ENCODE measurements around the gene NDUFAF8. TPM values are rescaled to one million over a fixed set of nuclear protein-coding genes. Genes with fewer than 3 reads are reported as not detected.

The NDUFAF8 gene
- total RNA-seq, 1 donor from 2014 or later = 45.9 TPM

- no peak for DNase-seq (ENCODE audit: low read depth)
- H3K36me3 ChIP-seq (ENCODE audit: control insufficient read depth, insufficient read depth, low read length) = peaks cover 2% of the 10 kb centered on the region
- no peak overlapping the region for H3K4me3 ChIP-seq (ENCODE audit: low read depth, low read length)
- no peak for TF ChIP-seq CTCF (IDR thresholded peaks at IDR 0.05; ENCODE audit: insufficient read depth, low read length, poor library complexity, severe bottlenecking)
- no peaks in the 10 kb centered on the region for H3K27me3 ChIP-seq (ENCODE audit: control insufficient read depth, insufficient read depth, low read length)
Observed at GRCh38 chr17:81282141-81282540, 43.0 kb downstream of the NDUFAF8 start.

GRCh38 chr17:81282876-81283275, 43.8 kb downstream of the NDUFAF8 start:
- Histone ChIP-seq H3K4me3 (ENCODE audit: low read depth, low read length) (no peak overlapping the region), H3K36me3 (ENCODE audit: control insufficient read depth, insufficient read depth, low read length) (no peaks in the 10 kb centered on the region), H3K27me3 (ENCODE audit: control insufficient read depth, insufficient read depth, low read length) (no peaks in the 10 kb centered on the region)
- no peak for DNase-seq (ENCODE audit: low read depth)
- no peak for TF ChIP-seq CTCF (IDR thresholded peaks at IDR 0.05; ENCODE audit: insufficient read depth, low read length, poor library complexity, severe bottlenecking)

GRCh38 chr17:81285179-81285878, 46.2 kb downstream of the NDUFAF8 start:
- Histone ChIP-seq H3K36me3 (ENCODE audit: control insufficient read depth, insufficient read depth, low read length) (no peaks in the 10 kb centered on the region), H3K27me3 (ENCODE audit: control insufficient read depth, insufficient read depth, low read length) (no peaks in the 10 kb centered on the region), H3K4me3 (ENCODE audit: low read depth, low read length) (no peak overlapping the region)
- DNase-seq (ENCODE audit: low read depth) = no peak
- TF ChIP-seq CTCF (IDR thresholded peaks at IDR 0.05; ENCODE audit: insufficient read depth, low read length, poor library complexity, severe bottlenecking) = no peak

GRCh38 chr17:81285894-81286293, 46.8 kb downstream of the NDUFAF8 start:
- Histone ChIP-seq H3K36me3 (ENCODE audit: control insufficient read depth, insufficient read depth, low read length) (no peaks in the 10 kb centered on the region), H3K4me3 (ENCODE audit: low read depth, low read length) (no peak overlapping the region), H3K27me3 (ENCODE audit: control insufficient read depth, insufficient read depth, low read length) (no peaks in the 10 kb centered on the region)
- TF ChIP-seq CTCF (IDR thresholded peaks at IDR 0.05; ENCODE audit: insufficient read depth, low read length, poor library complexity, severe bottlenecking) = no peak
- DNase-seq (ENCODE audit: low read depth) = no peak

GRCh38 chr17:81286491-81287145, 47.5 kb downstream of the NDUFAF8 start:
- no peak overlapping the region for H3K4me3 ChIP-seq (ENCODE audit: low read depth, low read length)
- no peak for TF ChIP-seq CTCF (IDR thresholded peaks at IDR 0.05; ENCODE audit: insufficient read depth, low read length, poor library complexity, severe bottlenecking)

More at GRCh38 chr17:81286491-81287145, 47.5 kb downstream of the NDUFAF8 start:
- Histone ChIP-seq H3K27me3 (ENCODE audit: control insufficient read depth, insufficient read depth, low read length) (no peaks in the 10 kb centered on the region), H3K36me3 (ENCODE audit: control insufficient read depth, insufficient read depth, low read length) (no peaks in the 10 kb centered on the region)
- DNase-seq (ENCODE audit: low read depth) = no peak

All from kidney epithelial cell (primary cell).